ENCODE results near the gene BANK1. TPM values are rescaled to one million over a fixed set of nuclear protein-coding genes. Genes with fewer than 3 reads are reported as not detected.

BANK1 gene
- total and polyA plus RNA-seq, 2 donors (not counting 1 experiment from before 2014, with no cell fraction given), result 0.20 to 0.83 TPM

- Histone ChIP-seq H3K9ac (ENCODE audit: insufficient read depth, low read length) (no peak overlapping the region), H3K9me3 (ENCODE audit: control insufficient read depth, insufficient read depth, low read depth, low read length) (no peaks in the 10 kb centered on the region), H3K4me1 (ENCODE audit: control insufficient read depth, extremely low read depth, insufficient read depth, low read length) (no peaks in the 10 kb centered on the region), H3K79me2 (ENCODE audit: control insufficient read depth, insufficient read depth, low read length) (no peaks in the 10 kb centered on the region), H3K4me3 (replicated peaks in 1 of 4; ENCODE audit: control extremely low read depth in 1 of 4, insufficient read depth in 1 of 4, low read depth in 3 of 4, low read length in 4 of 4) (no peak overlapping the region), H3K27me3 (ENCODE audit: control insufficient read depth, insufficient read depth, low read length) (no peaks in the 10 kb centered on the region), H2AFZ (ENCODE audit: low read length) (no peak overlapping the region), H3K4me2 (ENCODE audit: extremely low read depth, insufficient read depth, low read length) (no peak overlapping the region), H4K20me1 (ENCODE audit: control insufficient read depth, extremely low read depth, insufficient read depth, low read length) (no peaks in the 10 kb centered on the region), H3K36me3 (ENCODE audit: control insufficient read depth, insufficient read depth, low read length) (no peaks in the 10 kb centered on the region), H3K27ac (ENCODE audit: insufficient read depth, low read length) (no peak overlapping the region)
- DNase-seq (ENCODE audit: low read depth in 2 of 2), result no peak
- no peak for TF ChIP-seq EZH2 (IDR thresholded peaks at IDR 0.05; ENCODE audit: low read length, missing control alignments)
- TF ChIP-seq, protein P1, sequence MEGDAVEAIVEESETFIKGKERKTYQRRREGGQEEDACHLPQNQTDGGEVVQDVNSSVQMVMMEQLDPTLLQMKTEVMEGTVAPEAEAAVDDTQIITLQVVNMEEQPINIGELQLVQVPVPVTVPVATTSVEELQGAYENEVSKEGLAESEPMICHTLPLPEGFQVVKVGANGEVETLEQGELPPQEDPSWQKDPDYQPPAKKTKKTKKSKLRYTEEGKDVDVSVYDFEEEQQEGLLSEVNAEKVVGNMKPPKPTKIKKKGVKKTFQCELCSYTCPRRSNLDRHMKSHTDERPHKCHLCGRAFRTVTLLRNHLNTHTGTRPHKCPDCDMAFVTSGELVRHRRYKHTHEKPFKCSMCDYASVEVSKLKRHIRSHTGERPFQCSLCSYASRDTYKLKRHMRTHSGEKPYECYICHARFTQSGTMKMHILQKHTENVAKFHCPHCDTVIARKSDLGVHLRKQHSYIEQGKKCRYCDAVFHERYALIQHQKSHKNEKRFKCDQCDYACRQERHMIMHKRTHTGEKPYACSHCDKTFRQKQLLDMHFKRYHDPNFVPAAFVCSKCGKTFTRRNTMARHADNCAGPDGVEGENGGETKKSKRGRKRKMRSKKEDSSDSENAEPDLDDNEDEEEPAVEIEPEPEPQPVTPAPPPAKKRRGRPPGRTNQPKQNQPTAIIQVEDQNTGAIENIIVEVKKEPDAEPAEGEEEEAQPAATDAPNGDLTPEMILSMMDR (conservative IDR thresholded peaks at IDR 0.05 in 1 of 2, IDR thresholded peaks at IDR 0.05 in 1 of 2; ENCODE audit: low read depth in 1 of 2, low read length in 2 of 2), result no peak
Observed at GRCh38 chr4:101983835-101984234, 193.3 kb downstream of the BANK1 start.

GRCh38 chr4:101987623-101988243, 197.2 kb downstream of the BANK1 start:
- Histone ChIP-seq H3K4me2 (ENCODE audit: extremely low read depth, insufficient read depth, low read length) (no peak overlapping the region), H3K4me3 (replicated peaks in 1 of 4; ENCODE audit: control extremely low read depth in 1 of 4, insufficient read depth in 1 of 4, low read depth in 3 of 4, low read length in 4 of 4) (no peak overlapping the region)

GRCh38 chr4:101989551-101989950, 199.0 kb downstream of the BANK1 start:
- Histone ChIP-seq H3K4me2 (ENCODE audit: extremely low read depth, insufficient read depth, low read length) (no peak overlapping the region), H3K36me3 (ENCODE audit: control insufficient read depth, insufficient read depth, low read length) (no peaks in the 10 kb centered on the region), H3K79me2 (ENCODE audit: control insufficient read depth, insufficient read depth, low read length) (no peaks in the 10 kb centered on the region), H4K20me1 (ENCODE audit: control insufficient read depth, extremely low read depth, insufficient read depth, low read length) (no peaks in the 10 kb centered on the region), H3K9me3 (ENCODE audit: control insufficient read depth, insufficient read depth, low read depth, low read length) (no peaks in the 10 kb centered on the region), H3K27ac (ENCODE audit: insufficient read depth, low read length) (no peak overlapping the region), H3K4me3 (replicated peaks in 1 of 4; ENCODE audit: control extremely low read depth in 1 of 4, insufficient read depth in 1 of 4, low read depth in 3 of 4, low read length in 4 of 4) (no peak overlapping the region), H3K9ac (ENCODE audit: insufficient read depth, low read length) (no peak overlapping the region), H2AFZ (ENCODE audit: low read length) (no peak overlapping the region), H3K4me1 (ENCODE audit: control insufficient read depth, extremely low read depth, insufficient read depth, low read length) (no peaks in the 10 kb centered on the region), H3K27me3 (ENCODE audit: control insufficient read depth, insufficient read depth, low read length) (no peaks in the 10 kb centered on the region)
- peak in 1 of 2 donors; percentile 11 for DNase-seq (ENCODE audit: low read depth in 2 of 2)
- TF ChIP-seq, protein P1 (conservative IDR thresholded peaks at IDR 0.05 in 1 of 2, IDR thresholded peaks at IDR 0.05 in 1 of 2; ENCODE audit: low read depth in 1 of 2, low read length in 2 of 2), result no peak
- TF ChIP-seq EZH2 (IDR thresholded peaks at IDR 0.05; ENCODE audit: low read length, missing control alignments), result no peak

More at GRCh38 chr4:101987623-101988243, 197.2 kb downstream of the BANK1 start:
- H3K79me2 ChIP-seq (ENCODE audit: control insufficient read depth, insufficient read depth, low read length), result no peaks in the 10 kb centered on the region
- no peaks in the 10 kb centered on the region for H3K9me3 ChIP-seq (ENCODE audit: control insufficient read depth, insufficient read depth, low read depth, low read length)
- no peak for DNase-seq (ENCODE audit: low read depth in 2 of 2)
- no peaks in the 10 kb centered on the region for H3K27me3 ChIP-seq (ENCODE audit: control insufficient read depth, insufficient read depth, low read length)
- H4K20me1 ChIP-seq (ENCODE audit: control insufficient read depth, extremely low read depth, insufficient read depth, low read length), result no peaks in the 10 kb centered on the region
- H3K4me1 ChIP-seq (ENCODE audit: control insufficient read depth, extremely low read depth, insufficient read depth, low read length), result no peaks in the 10 kb centered on the region
- no peak overlapping the region for H3K27ac ChIP-seq (ENCODE audit: insufficient read depth, low read length)
- no peak overlapping the region for H3K9ac ChIP-seq (ENCODE audit: insufficient read depth, low read length)
- TF ChIP-seq, protein P1 (conservative IDR thresholded peaks at IDR 0.05 in 1 of 2, IDR thresholded peaks at IDR 0.05 in 1 of 2; ENCODE audit: low read depth in 1 of 2, low read length in 2 of 2), result no peak
- no peak for TF ChIP-seq EZH2 (IDR thresholded peaks at IDR 0.05; ENCODE audit: low read length, missing control alignments)
- no peak overlapping the region for H2AFZ ChIP-seq (ENCODE audit: low read length)
- no peaks in the 10 kb centered on the region for H3K36me3 ChIP-seq (ENCODE audit: control insufficient read depth, insufficient read depth, low read length)

All from fibroblast of lung (primary cell).